Uterus (tissue), 4 donors: ENCODE measurements around the gene SLC25A26. TPM values are rescaled to one million over a fixed set of nuclear protein-coding genes. Genes with fewer than 3 reads are reported as not detected.

ENCODE experiments used
- DNase-seq, 2 donors: peaks; one replicate each; pipeline ENCODE4 v3.0.0-alpha.2; 2019 to 2020
- H3K27ac ChIP-seq, 2 donors: fragments of 200-600 bp; sonication (generic); 1 replicate in 1 of 2; 2 replicates in 1 of 2; pipeline ENCODE4 v1.5.1; 2016 to 2018
- H3K27me3 ChIP-seq, 2 donors: fragments of 200-600 bp; sonication (generic); one replicate each; pipeline ENCODE4 v1.5.1; 2018 to 2019; ENCODE audit warnings: control low read depth in 1 of 2
- H3K36me3 ChIP-seq, 2 donors: fragments of 200-600 bp; sonication (generic); one replicate each; pipeline ENCODE4 v1.5.1; 2019; ENCODE audit warnings: control low read depth in 1 of 2
- H3K4me1 ChIP-seq, 2 donors: fragments of 200-600 bp; sonication (generic); one replicate each; pipeline ENCODE4 v1.5.1; 2018 to 2019; ENCODE audit warnings: control low read depth in 1 of 2
- H3K4me3 ChIP-seq, 2 donors: fragments of 200-600 bp; sonication (generic); 1 replicate in 1 of 2; 2 replicates in 1 of 2; pipeline ENCODE4 v1.5.1; 2018 to 2019; ENCODE audit warnings: mild to moderate bottlenecking in 1 of 2
- H3K9me3 ChIP-seq, 2 donors: fragments of 200-600 bp; sonication (generic); one replicate each; pipeline ENCODE4 v1.5.1; 2019; ENCODE audit warnings: control low read depth in 1 of 2
- CTCF ChIP-seq, 4 experiments: fragments of 200-600 bp in 2 of 4; fragments of 450-650 bp in 2 of 4; sonication (generic) in 2 of 4; IDR thresholded peaks; one replicate each; pipeline ENCODE4 v1.5.1; 2016 to 2019; ENCODE audit warnings: antibody characterized with exemption in 4 of 4, mild to moderate bottlenecking in 2 of 4, moderate library complexity in 1 of 4
- POLR2A ChIP-seq, 2 donors: fragments of 450-650 bp; IDR thresholded peaks; one replicate each; pipeline ENCODE4 v1.6.1; 2016; ENCODE audit warnings: antibody characterized with exemption in 2 of 2, mild to moderate bottlenecking in 1 of 2, moderate library complexity in 1 of 2
- intact Hi-C: fragments of 100-400 bp; cut with DNase I; formaldehyde crosslinking; loops from one replicate; pipeline ENCODE4 v1.15.1; 2023; ENCODE audit warnings: low total_unique reads
- total RNA-seq, 4 donors: library from RNA; depleted of rRNA in 3 of 4; stranded (reverse); fragments of >200 nt in 3 of 4; gene quantifications; one replicate each; pipeline versions ENCODE4 v1.1.0 to v1.2.4, GENCODE V29; 2014 to 2023
- donor health status: DM: yes; HTN: yes; CAD: no.

SLC25A26 gene
- total RNA-seq, 4 donors from 2014 or later: 10.6 to 24.9 (median 17.8) TPM

DNA sequence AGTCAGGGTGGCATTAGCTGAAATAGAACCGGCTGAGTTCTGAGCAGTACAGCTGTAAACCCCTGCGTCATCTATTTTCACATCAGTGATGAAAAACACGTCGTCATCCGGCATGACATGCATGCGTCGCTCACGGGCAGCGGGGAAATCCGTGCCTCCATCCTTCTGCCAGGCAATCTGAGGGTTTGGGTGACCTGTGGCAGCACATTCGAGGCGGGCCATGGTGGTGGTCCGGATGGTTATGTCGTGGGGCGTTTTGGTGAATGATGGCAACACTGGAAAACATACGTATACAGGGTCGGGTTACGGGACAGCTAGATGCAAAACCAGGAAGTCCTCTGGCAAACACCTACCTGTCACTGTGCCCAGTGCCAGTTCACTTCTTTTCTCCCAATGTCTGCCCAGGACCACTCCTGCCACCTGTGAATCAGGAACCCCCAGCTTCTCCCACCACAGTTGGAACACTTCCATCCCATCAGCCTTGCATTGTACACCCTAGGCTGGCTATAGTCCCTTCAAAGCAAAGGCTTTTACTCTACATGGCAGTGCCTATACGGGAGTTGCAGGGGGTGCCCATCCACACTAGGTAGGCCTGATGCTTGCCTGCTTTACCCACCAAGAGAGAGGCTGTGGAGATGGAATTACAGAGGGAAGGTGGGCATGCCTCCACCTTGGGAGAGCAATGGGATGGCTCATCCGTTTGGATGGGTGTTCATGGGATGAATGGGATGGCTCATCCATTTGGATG lies 163.4 kb downstream of the SLC25A26 start:
- Histone ChIP-seq H3K9me3 (no peaks in the 10 kb centered on the region), H3K27ac (no peak overlapping the region), H3K36me3 (no peaks in the 10 kb centered on the region), H3K4me1 (no peaks in the 10 kb centered on the region), H3K27me3 (no peaks in the 10 kb centered on the region), H3K4me3 (no peak overlapping the region)
- intact Hi-C loops: no loop called here
- TF ChIP-seq POLR2A (IDR thresholded peaks at IDR 0.05) (no peak), CTCF (IDR thresholded peaks at IDR 0.05) (no peak)
- no peak for DNase-seq

- Histone ChIP-seq H3K4me3 (no peak overlapping the region), H3K27me3 (no peaks in the 10 kb centered on the region), H3K4me1 (no peaks in the 10 kb centered on the region), H3K9me3 (no peaks in the 10 kb centered on the region), H3K27ac (no peak overlapping the region), H3K36me3 (no peaks in the 10 kb centered on the region)
- intact Hi-C loops: no loop called here
- no peak for DNase-seq
- TF ChIP-seq CTCF (IDR thresholded peaks at IDR 0.05) (no peak), POLR2A (IDR thresholded peaks at IDR 0.05) (no peak)
Observed at GRCh38 chr3:66385066-66385465, 164.3 kb downstream of the SLC25A26 start.

DNA sequence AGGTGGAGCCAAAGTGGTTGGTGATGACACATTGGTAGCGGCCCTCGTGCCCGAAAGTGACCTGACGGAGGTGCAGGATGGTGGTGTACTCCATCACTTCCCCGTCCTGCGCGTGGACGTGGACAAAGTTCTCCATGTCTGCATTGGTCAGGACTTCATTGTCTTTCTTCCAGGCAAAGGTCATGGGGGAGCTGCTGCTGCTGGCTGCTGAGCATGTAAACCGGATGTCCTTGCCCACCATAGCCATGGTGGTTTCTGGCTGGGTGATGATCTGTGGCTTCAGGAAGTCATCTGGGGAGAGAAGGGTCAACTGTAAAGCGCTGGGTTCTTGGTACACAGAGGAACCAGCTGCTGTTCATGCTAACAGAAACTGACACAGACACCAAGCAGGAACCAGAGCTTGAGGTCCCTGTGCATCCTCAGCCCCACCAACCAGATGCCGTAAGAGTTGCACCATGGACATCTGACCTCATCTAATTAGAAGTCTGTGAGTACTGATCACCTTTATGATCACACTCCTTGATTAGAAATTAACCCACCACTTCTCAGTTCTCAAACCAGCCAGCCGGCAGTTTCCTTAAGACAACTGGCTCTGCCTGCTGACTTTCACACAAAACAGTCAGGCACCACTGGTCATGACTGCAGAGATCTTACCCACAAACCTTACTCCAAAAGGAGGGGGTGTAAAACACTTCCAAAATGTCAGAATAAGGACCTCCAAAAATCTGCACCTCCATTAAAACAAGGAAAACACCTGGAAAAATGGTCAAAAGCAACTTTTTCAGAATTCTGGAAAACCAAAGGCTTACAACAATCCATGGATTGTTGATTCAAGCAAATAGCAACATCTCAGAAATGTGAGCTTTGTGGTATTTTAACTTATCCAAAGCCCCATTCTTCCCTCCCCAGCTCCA lies 165.5 kb downstream of the SLC25A26 start:
- Histone ChIP-seq H3K9me3 (no peaks in the 10 kb centered on the region), H3K27ac (no peak overlapping the region), H3K4me1 (no peaks in the 10 kb centered on the region), H3K4me3 (no peak overlapping the region), H3K36me3 (no peaks in the 10 kb centered on the region), H3K27me3 (no peaks in the 10 kb centered on the region)
- DNase-seq: no peak
- no peak for TF ChIP-seq CTCF (IDR thresholded peaks at IDR 0.05)
- TF ChIP-seq POLR2A (IDR thresholded peaks at IDR 0.05): no peak
- intact Hi-C loops: no loop called here

DNA sequence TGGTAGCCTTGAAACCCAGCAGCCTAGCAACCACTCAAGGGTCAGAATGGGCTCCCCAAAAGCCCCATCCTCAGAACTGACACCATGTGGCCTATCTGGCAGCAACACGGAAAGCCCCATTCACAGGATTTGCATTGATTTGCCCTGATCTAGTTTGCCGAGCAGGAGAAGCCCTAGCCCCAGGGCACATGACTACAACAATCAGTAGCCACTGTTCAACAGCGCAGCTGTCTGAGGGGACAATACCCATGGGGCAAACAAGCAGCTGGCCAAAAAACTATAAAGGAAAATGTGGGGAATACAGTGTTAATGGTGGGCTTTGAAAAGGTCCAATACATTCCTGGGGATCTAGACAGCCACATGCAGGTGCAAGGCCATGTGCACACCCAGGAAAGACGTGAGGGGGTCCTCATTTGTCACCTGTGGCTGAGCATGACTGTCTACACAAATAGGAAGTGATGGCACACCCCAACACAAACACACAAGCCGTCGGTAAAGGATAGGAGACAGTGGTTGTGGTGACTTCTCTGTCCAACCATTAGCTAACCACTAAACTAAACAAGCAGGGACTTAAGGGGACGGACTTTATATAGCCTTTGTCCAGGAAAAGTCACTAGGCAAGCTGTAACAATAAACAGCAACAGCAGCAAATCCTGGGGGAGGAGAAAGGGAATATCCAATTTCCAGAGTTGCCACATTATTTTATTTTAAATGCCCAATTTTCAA lies 166.3 kb downstream of the SLC25A26 start:
- H3K27ac ChIP-seq: no peak overlapping the region
- intact Hi-C loops: no loop called here
- no peak for TF ChIP-seq POLR2A (IDR thresholded peaks at IDR 0.05)
- no peak for TF ChIP-seq CTCF (IDR thresholded peaks at IDR 0.05)
- H3K9me3 ChIP-seq: no peaks in the 10 kb centered on the region
- DNase-seq: no peak
- H3K36me3 ChIP-seq: no peaks in the 10 kb centered on the region
- no peaks in the 10 kb centered on the region for H3K27me3 ChIP-seq
- H3K4me3 ChIP-seq: no peak overlapping the region
- no peaks in the 10 kb centered on the region for H3K4me1 ChIP-seq
